Stimulated activated CD8-positive, alpha-beta memory T cell treated with anti-CD3 and anti-CD28 coated beads, Interleukin-4, amount 100 ng/mL, for 4 hours (primary cell): Measurements from ENCODE around the gene NDUFS1.
"Not testable (repeated sequence)": the region's sequence is repeated elsewhere in the genome, so short reads cannot be mapped to it uniquely, and the experiment has no call there.

Experiments used
- DNase-seq, 2 donors: peaks; one replicate each; pipeline ENCODE4 v3.0.0-alpha.2; 2020; ENCODE audit warnings: low read depth in 2 of 2, low spot score in 1 of 2

The NDUFS1 gene

DNA sequence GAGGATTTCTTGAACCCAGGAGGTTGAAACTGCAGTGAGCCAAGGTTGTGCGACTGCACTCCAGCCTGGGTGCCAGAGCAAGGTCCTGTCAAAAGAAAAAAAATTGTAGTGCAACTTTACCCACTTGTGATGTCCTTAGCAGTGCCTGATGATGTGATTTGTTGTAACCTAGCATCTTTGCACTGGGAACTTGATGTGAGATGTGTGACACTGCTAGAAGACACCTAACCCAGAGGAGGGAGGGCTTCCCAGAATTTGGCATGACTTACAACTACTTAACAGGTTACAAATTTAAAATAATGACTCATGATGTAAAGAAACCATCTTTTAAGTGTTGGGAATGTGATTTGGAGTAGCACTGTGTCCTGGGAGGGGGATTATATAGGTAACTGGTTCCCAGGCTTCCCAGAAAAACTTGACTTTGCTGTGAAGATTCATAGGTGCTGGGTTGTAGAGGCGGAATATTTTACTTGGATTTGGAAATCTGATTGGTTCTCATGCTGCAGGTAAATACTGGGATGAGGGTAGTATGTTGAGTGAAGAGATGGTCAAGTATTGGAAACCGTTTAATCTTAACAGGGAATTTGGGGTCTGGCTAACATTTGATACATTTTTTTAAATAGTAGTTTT, 4.1 kb upstream of the NDUFS1 start:
- no peak for DNase-seq

DNA sequence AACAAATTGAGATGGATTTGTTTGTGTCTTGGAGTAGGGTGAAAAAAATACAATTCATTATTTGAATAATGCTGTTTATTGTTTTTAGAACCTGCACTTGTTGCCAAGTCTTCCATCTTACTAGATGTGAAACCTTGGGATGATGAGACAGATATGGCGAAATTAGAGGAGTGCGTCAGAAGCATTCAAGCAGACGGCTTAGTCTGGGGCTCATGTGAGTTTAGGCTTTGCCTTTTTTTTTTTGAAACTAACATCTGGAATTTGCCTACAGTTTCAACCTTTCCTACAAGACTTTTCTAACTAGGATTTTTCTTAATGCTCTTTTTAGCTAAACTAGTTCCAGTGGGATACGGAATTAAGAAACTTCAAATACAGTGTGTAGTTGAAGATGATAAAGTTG, 3.2 kb upstream of the NDUFS1 start:
- not testable (repeated sequence) for DNase-seq

DNA sequence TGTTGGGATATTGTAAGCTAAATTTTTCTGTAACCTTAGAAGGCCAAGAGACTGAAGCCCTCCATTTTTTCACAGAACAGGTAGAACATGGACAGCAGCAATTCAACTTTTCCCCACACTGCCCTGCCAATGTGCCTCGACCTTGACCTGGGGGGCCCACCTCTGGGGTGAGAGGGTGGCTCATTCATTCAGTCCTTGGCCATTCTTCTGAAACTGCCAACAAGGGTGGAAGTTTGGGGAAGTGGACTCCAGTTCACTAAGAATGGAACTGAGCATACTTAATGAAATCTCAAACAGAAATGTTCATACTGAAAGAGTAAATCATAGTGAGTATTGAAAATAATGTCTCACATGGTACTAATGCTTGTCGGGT, 1.5 kb upstream of the NDUFS1 start:
- DNase-seq = no peak

DNA sequence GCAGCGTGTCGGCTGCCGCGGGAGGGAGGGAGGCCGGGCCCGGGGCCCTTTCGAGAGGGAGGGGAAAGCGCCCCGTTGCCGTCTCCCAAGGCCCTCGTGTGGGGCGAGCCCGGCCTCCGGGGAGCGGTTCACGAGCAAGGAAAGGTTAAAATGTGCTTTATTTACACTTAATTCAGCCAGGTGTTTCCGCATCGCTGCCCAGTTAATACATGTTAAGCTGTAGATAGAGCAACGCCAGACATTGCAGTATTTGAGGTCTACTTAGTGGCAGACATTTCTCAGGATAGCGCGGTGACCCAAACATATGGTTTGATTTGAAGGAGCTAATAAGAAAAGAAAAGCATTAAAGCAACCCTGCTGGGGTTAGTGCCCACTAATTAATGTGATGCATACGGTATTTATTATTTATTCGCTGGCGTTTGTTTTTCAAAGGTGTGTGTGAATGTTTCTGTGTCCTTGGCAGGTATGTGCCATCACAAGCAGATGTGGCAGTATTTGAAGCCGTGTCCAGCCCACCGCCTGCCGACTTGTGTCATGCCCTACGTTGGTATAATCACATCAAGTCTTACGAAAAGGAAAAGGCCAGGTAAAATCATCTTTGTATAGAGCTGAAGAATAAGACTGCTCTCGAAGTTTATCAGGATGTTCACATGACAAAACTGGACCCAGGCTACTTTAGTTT, 1.0 kb upstream of the NDUFS1 start:
- no peak for DNase-seq

DNA sequence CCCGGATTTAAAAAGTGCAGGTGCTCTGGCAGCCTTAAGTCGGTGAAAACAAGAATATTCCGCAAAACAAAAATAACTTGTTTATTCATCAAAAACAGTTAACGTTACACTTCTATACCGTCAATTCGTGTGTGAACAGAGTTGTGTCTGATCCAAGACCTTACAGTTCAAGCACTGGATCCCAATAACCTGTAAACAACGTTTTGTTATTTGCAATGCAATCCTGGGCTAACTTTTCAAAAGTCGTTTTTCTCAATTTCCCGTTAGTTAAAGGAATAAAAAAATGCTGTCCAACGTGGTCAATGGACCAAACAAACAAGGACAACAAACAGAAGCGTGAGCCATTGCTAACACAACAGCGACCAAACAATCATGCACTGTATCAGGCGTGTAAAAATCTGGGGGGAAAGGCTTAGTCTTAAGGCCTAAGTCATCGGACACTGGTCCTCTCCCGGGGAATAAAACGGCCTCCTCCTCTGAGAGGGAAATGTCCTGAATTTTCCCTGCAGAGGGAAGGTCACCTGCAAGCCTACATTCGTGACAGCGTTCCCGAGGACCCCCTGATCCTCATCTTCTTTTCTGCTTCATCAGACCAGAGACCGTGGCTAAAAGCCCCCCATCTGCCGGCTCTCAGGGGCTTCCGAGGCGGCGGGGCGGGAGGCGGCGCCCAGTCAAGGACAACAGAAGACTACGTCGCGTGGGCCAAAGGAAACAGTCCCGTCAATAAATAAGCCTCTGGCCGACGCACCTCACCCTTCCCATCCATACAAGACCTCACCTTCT, 490 bp downstream of the NDUFS1 start:
- no peak for DNase-seq

DNA sequence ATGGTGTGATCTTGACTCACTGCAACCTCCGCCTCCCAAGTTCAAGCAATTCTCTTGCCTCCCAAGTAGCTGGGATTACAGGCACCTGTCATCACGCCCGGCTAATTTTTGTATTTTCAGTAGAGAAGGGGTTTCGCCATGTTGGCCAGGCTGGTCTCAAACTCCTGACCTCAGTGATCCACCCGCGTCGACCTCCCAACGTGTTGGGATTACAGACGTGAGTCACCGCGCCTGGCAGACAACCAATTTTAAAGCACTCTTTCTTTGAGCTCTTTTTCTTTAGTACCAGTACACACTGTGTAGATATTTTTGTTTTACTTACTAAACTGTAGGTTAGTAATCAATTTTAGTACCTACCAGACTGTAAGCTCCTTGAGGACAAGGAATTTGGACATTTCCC, 2.2 kb downstream of the NDUFS1 start:
- not testable (repeated sequence) for DNase-seq

DNA sequence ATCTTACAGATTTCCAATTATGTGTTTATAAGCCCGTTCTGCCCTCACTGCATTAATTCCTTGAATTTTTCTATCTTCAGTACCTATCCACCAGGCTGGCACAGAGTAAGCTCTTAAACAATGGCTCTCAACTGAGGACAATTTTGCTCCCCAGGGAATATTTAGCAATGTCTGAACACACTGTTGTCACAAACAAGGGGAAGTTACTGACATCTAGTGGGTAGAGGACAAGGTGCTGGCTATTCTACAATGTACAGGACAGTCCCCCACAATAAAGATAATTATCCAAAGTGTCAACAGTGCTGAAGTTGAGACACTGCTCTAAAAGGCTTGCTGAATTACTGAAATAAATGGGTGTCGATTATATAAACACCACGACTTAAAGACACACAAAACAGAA, 5.0 kb downstream of the NDUFS1 start:
- DNase-seq = no peak

DNA sequence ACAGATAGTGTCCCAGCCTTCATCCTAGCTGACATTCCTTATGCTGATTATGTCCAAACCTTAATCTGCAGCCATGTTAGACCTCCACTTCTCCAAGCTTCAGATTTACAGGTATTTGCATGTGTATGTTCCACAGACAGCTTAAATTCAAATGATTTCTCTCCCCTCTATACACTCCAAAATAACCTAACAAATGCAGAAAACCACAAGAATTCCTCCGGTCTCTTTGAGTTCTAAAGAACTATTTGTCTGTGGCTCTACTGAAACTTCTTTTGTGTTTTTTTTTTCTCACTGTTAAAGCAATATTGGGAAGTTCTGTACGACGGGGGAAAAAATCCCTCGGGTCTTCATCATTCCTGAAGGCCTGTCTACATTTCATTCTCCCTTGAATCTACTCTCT, 8.6 kb downstream of the NDUFS1 start:
- DNase-seq = no peak

DNA sequence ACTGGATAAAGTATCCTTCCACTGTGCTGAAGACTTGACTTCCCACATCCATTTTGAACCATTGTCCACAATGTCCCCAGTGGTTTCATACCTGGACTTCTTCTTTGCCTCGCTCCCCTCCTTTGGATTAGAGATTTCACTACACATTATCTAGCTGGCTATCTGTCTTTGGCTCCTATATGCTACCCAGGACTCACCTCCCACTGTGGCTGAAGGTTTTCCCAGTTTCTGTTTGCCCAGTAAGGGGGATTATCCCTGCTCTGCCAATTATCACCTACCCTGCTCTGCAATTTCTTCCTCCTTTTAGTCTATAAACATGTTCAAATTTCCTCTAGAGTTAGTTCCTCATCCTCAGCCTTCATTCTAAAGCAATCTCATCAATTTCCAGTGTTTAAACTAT, 9.1 kb downstream of the NDUFS1 start:
- DNase-seq = no peak

DNA sequence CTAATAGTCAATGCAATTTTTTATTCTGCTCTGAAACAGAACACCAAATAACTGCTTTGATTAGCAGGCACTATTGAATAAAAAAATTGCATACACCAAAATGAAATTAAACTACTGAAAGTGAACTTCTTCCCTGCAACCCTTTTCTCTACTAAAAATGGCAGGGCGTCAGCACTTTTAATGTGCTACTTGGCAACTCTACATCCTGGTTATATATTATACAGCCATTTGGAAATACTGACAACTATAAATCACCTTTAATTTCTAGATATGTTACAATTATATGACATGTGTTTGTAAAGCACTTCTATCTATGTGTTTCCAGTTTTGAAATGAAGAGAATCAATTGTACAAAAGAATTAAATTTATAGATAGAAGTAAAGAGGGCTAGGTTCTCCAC, 9.9 kb downstream of the NDUFS1 start:
- no peak for DNase-seq

DNA sequence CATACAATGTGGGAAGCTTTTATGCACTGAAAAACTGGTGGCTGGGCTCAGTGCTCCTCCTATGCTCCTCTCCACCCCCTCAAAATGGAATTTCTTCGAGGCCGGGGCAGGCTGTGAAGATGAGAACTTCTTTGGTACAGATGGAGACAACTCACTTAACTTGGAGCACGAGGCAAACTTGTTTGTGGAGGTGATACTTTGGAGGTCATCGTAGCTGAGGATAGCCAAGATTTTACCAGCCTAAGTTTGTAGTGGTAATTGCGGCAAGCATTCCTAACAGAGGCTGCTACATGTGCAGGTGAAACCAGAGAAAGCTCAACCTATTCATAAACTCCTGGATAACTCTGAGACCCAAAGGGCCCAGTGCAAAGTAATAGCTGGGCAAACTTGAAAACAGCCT, 13.6 kb downstream of the NDUFS1 start:
- DNase-seq = no peak

DNA sequence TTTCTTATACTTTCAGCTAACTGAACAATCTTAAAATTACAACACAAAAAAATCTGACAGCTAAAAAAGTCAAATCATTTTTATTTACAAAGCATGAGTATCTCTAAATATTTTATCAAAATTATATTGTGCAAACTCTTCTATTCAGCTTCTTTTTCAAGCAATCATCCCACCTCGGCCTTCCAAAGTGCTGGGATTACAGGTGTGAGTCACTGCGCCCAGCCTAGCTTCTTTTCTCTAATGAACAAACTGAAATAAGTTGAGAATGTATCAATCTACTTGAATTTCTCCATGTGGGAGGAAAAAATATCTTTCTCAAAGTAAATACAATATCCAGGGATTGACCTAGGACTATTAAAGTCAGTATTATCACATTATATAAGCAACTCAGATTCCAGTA, 14.9 kb downstream of the NDUFS1 start:
- no peak for DNase-seq

DNA sequence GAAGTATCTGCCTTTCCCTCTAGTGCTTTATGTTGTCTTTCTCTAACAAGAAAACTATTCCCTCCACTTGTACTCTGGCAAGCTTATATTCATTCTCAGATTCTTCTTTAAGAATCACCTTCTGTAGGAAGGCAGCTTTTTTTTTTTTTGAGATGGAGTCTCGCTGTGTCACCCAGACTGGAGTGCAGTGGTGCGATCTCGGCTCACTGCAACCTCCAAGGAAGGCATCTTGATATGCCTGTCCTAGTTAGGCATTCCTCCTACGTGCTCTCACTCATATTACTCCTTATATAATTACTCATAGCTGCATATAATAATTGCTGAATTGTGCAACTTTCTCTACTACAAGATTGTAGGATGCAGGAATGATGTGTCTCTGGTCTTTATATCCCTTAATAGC, 15.8 kb downstream of the NDUFS1 start:
- DNase-seq = no peak

DNA sequence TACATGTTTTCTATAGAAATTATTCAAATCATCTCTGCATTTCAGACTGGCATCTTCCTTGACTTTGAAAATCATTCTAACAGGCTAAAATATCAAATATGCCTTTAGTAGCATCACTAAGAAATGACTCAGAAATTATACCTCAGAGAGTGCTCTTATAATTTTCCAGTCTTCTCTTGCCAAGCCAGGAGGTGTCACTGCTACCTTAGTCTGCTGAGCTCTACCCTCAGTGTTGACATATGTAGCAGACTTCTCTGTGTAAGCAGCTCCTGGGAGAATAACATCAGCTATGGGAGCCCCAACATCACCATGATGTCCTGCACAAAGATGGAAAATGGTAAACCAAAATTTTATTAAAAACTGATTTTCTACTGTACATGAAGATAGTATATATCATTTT, 31.6 kb downstream of the NDUFS1 start:
- DNase-seq = no peak

DNA sequence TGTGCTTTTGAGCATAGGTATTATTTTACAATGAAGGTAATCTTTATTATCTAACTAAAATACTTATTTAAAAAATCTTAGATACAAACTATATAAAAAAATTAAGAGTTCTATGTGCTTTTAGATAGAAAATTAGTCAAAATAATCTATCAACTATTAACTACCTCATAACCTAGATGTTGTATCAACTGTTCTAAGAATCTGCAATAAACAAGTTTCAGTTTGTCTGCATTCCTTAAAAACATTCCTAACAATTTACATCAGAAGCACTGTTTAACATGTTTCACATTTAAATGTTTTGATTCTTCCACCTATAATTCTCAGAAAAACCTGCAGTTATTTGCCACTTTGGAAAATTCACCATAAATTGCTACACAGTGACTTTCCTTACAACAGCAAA, 33.3 kb downstream of the NDUFS1 start:
- DNase-seq = no peak

DNA sequence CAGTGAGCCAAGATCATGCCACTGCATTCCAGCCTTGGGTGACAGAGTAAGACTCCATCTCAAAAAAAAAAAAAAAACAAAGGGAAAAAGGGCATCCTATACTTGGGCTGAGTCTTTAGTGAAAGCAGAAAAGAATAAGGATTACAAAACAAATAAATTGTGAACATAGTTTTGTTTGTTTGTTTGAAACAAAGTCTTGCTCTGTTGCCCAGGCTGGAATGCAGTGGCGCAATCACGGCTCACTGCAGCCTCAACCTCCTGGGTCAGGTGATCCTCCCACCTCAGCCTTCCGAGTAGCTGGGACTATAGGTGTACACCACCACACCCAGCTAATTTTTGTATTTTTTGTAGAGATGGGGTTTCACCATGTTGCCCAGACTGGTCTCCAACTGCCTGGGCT, 36.7 kb downstream of the NDUFS1 start:
- DNase-seq = not testable (repeated sequence)

DNA sequence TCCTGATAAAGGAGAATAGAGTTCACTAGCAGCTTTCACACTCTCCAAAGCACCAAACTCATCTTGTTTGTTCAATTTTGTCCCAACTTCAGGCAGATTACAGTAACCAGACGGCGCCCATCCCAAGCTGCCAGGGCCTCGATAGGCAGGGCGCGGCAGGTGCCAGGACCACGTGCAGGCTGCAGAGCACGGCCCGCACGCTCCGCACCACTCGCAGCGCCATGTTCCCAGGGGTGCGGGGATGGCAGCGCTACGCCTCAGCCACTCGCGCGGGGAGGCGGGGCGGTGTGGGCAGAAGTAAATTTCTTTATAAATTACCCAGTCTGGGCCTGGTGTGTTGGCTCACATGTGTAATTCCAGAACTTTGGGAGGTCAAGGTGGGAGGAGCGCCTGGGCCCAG, 43.0 kb downstream of the NDUFS1 start:
- no peak for DNase-seq

DNA sequence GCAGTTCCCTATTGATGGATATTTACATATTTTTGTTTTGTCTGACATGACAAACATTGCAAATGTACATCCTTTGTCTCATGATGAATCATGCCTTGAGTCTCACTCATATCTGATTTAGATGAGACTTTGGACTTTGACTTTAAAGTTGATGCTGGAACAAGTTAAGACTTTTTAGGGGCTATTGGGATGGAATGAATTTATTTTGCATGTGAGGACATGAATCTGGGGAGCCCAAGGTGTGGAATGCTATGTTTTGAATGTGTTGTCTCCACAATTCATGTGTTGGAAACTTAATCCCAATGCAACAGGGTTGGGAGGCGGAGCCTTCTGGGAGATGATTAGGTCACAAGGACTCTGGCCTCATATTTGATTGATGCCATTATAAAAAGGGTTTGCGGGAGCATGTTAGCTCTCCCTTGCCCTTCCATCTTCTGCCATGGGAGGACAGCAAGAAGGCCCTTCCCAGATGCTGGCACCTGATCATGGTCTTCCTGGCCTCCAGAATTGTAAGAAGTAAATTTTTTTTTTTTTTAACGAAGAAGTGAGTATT, 44.1 kb downstream of the NDUFS1 start:
- no peak for DNase-seq

DNA sequence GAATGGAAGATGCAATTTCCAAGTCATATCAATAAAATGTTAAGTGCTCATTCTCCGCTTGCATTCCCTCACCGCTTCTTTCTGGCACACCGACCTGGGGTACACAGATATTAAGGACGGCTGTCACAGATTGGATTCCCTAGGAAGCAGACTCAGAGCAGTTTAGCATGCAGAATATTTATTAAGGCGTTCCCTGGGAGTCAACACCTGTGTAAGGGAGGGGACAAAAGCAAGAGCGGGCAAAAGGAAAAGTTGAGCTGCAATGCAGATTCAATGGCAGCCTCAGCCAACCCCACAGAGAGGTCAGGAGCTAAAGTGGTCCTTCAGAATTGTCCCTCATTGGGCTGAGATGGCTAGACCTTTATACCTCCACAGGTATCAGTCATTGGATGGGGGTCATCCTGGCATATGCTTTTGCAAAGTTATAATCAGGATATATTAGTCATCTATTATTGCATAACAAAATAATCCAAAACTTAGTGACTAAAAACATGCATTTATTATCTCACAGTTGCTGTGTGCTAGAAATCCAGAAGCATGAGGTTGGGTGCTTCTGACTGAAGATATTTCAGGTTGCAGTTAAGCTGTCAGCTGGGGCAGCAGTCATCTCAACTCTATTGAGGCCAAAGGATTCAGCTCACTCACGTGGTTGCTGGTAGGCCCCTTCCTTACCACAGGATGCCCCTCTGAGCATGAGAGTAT, 46.2 kb downstream of the NDUFS1 start:
- no peak for DNase-seq

DNA sequence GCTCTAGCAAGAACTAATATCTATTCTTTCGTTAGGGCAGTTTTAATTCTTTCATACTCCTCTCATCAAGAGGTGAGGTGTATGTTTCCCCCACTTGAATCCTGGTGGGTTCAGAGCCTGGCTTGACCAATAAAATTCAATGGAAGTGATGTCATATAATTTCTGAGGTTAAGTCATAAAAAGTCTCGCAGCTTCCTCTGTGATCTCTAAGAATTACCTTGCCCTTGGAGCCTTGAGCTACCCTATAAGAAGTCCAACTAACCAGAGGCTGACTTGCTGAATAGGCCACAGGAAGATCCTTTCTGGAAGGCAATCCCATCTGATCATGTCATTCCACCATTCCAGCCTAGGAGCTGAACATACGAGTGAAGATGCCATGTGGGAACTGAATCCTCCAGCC, 47.1 kb downstream of the NDUFS1 start:
- DNase-seq = no peak

DNA sequence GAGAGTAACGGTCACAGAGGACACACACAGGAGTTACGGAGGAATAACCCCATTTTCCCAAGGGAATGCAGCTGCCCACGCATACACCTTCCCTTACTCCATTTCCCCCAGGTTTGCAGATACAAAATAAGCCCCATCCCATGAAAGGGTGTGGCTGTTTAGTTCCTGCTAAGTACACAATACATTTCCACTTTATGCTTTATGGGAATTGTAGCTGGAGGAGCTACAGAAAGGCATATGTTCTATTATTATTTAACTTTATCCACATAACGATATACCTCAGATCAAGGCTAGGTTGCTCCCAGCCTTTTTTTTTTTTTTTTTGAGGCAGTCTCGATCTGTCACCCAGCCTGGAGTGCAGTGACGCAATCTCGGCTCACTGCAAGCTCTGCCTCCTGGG, 50.5 kb downstream of the NDUFS1 start:
- no peak for DNase-seq

DNA sequence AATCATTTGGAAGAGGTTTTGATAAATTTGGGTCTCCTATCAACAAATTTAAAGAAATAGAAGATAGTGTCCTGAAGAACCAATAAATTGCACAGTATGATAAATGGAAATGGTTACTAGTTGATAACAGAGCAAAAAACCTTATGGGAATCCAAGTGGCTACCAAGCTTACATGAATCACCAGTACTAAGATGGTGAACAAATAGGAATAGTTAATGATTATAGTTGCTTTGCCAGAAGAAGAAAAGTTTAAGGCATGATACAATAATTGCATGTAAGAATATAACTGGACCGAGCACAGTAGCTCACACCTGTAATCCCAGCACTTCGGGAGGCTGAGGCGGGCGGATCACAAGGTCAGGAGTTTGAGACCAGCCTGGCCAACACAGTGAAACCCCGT, 53.7 kb downstream of the NDUFS1 start:
- DNase-seq = no peak
